ENCODE measurements around the gene LBHD2. TPM values are rescaled to one million over a fixed set of nuclear protein-coding genes. Genes with fewer than 3 reads are reported as not detected.

The LBHD2 gene
- total RNA-seq, 1 donor from 2014 or later: not detected

- peaks cover 23% of the 10 kb centered on the region for H3K4me1 Mint-ChIP-seq (ENCODE audit: unreplicated experiment)
These were observed 47.6 kb downstream of the LBHD2 start for GRCh38 chr14:103131580-103131979.

DNA sequence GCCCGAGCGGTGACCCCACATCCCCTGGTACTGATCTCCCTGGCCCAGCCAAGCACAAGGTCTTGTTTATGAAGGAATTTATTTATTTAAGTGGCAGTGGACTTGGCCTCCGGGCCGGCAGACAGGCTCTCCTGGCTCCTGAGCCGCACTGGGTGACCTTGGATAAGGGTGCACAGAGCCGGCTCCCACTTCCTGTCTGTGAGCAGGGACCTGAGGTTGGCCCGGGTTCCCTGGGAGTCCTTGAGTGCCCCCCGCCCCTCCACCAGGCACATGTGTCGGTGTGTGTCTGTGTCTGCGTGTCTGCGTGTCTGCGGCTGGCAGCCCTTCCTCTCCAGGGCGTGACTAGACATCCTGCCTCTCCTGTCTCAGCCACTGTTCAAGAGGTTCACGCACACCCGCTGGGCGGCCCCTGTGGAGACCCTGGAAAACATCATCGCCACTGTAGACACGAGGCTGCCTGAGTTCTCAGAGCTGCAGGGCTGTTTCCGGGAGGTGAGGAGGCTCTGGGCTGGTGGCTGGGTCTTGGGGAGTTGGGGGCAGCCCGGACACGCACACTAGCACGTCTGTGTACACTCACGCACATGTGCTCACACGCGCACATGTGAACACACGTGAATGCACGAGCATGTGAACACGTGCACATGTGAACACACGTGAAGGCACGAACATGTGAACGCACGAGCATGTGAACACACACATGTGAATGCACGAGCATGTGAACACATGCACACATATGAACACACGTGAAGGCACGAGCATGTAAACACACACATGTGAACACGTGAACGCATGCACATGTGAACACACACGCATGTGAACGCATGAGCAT, 48.6 kb downstream of the LBHD2 start:
- no peak for TF ChIP-seq CTCF (conservative IDR thresholded peaks at IDR 0.05)
- Mint-ChIP-seq H3K4me3 (no peak overlapping the region), H3K36me3 (peaks cover 5% of the 10 kb centered on the region), H3K4me1 (ENCODE audit: unreplicated experiment) (peaks cover 33% of the 10 kb centered on the region), H3K27me3 (no peaks in the 10 kb centered on the region), H3K9me3 (no peaks in the 10 kb centered on the region), H3K27ac (no peak overlapping the region)
- DNase-seq (ENCODE audit: extremely low spot score, unreplicated experiment): no peak

More at GRCh38 chr14:103131580-103131979, 47.6 kb downstream of the LBHD2 start:
- H3K9me3 Mint-ChIP-seq: no peaks in the 10 kb centered on the region
- DNase-seq (ENCODE audit: extremely low spot score, unreplicated experiment): no peak
- no peak for TF ChIP-seq CTCF (conservative IDR thresholded peaks at IDR 0.05)
- no peak overlapping the region for H3K4me3 Mint-ChIP-seq
- peak overlapping the region; percentile 86 for H3K27ac Mint-ChIP-seq
- H3K27me3 Mint-ChIP-seq: no peaks in the 10 kb centered on the region
- H3K36me3 Mint-ChIP-seq: peaks cover 5% of the 10 kb centered on the region

DNA sequence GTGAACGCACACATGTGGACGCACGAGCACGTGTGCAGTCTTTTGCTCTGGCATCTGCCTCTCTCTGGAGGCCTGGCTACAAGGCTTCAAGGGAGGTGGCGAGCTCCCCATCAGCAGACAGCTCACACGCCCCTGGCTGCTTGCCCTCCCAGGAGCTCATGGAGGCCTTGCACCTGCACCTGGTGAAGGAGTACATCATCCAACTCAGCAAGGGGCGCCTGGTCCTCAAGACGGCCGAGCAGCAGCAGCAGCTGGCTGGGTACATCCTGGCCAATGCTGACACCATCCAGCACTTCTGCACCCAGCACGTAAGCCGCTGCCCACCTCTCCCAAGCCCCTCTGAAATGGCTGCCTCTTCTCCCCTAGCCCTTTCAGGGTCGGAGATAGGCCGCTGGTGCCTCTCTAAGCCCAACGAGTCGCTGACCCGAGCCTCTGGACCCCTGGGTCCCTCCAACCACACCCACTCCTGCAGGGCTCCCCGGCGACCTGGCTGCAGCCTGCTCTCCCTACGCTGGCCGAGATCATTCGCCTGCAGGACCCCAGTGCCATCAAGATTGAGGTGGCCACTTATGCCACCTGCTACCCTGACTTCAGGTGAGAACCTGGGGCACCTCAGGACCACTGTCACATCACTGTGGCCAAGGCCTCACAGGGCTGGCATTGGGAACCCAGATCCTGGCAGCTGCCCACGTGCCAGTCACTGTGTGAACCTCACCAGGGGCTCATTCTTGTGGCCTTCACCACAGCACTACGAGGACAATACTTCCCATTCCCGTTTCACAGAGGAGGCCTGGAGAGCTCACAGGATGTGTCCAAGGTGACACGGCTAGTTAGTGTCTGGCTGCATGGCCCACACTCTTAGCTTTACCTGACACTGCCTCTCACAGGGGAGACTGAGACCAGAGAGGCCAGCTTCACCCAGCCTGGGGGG, 49.5 kb downstream of the LBHD2 start:
- Mint-ChIP-seq H3K4me3 (no peak overlapping the region), H3K36me3 (peaks cover 5% of the 10 kb centered on the region), H3K9me3 (no peaks in the 10 kb centered on the region), H3K27ac (no peak overlapping the region), H3K27me3 (no peaks in the 10 kb centered on the region), H3K4me1 (ENCODE audit: unreplicated experiment) (peaks cover 32% of the 10 kb centered on the region)
- no peak for DNase-seq (ENCODE audit: extremely low spot score, unreplicated experiment)
- no peak for TF ChIP-seq CTCF (conservative IDR thresholded peaks at IDR 0.05)

GRCh38 chr14:103134405-103134804, 50.4 kb downstream of the LBHD2 start:
- Mint-ChIP-seq H3K27me3 (no peaks in the 10 kb centered on the region), H3K27ac (no peak overlapping the region), H3K36me3 (peaks cover 5% of the 10 kb centered on the region), H3K4me1 (ENCODE audit: unreplicated experiment) (peaks cover 28% of the 10 kb centered on the region), H3K9me3 (no peaks in the 10 kb centered on the region), H3K4me3 (no peak overlapping the region)
- TF ChIP-seq CTCF (conservative IDR thresholded peaks at IDR 0.05): no peak
- no peak for DNase-seq (ENCODE audit: extremely low spot score, unreplicated experiment)

DNA sequence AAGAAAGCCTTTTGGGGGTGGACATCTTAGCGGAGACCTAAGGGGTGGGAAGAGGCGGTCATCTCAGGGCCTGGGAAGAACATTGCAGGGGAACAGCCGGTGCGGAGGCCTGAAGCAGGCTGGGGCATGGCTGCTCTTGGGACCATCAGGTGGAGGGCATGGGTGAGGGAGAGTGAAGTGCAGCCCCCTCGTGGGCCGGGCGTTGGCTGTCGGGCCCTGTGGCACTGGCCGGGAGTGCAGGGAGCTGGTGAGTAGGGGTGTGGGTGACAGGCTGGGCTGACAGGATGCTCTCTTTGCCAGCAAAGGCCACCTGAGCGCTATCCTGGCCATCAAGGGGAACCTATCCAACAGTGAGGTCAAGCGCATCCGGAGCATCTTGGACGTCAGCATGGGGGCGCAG, 50.9 kb downstream of the LBHD2 start:
- Mint-ChIP-seq H3K4me3 (no peak overlapping the region), H3K36me3 (peaks cover 5% of the 10 kb centered on the region), H3K4me1 (ENCODE audit: unreplicated experiment) (peaks cover 33% of the 10 kb centered on the region), H3K27me3 (no peaks in the 10 kb centered on the region), H3K27ac (no peak overlapping the region), H3K9me3 (no peaks in the 10 kb centered on the region)
- no peak for TF ChIP-seq CTCF (conservative IDR thresholded peaks at IDR 0.05)
- no peak for DNase-seq (ENCODE audit: extremely low spot score, unreplicated experiment)

All from type B pancreatic cell (in vitro differentiated cells).